Right hindlimb (tissue), 1 donor: ENCODE measurements around the gene DIAPH2.

Source experiments
- DNase-seq: peaks from one replicate; pipeline ENCODE4 v3.0.0-alpha.2; 2018

DIAPH2 gene

GRCh38 chrX:97616883-97617530 lies 932.4 kb downstream of the DIAPH2 start:
- DNase-seq = no peak

- DNase-seq = no peak
Observed at GRCh38 chrX:97619499-97619898, 934.9 kb downstream of the DIAPH2 start.

GRCh38 chrX:97622111-97622510 lies 937.5 kb downstream of the DIAPH2 start:
- DNase-seq = no peak

- no peak for DNase-seq
Observed at GRCh38 chrX:97628326-97628725, 943.7 kb downstream of the DIAPH2 start.

GRCh38 chrX:97628807-97629596 lies 944.4 kb downstream of the DIAPH2 start:
- no peak for DNase-seq

GRCh38 chrX:97629597-97629985 lies 944.9 kb downstream of the DIAPH2 start:
- no peak for DNase-seq

GRCh38 chrX:97633798-97634197 lies 949.2 kb downstream of the DIAPH2 start:
- no peak for DNase-seq

- no peak for DNase-seq
Observed at GRCh38 chrX:97636473-97637140, 952.0 kb downstream of the DIAPH2 start.

GRCh38 chrX:97637289-97637688 lies 952.6 kb downstream of the DIAPH2 start:
- no peak for DNase-seq

GRCh38 chrX:97638621-97639020 lies 954.0 kb downstream of the DIAPH2 start:
- DNase-seq = no peak

GRCh38 chrX:97639526-97639925 lies 954.9 kb downstream of the DIAPH2 start:
- no peak for DNase-seq
